HG03064 (cell line): ENCODE data around the gene LIN37.

Source experiments
- ATAC-seq: cut with Tn5 transposase; IDR thresholded peaks from one replicate; pipeline ENCODE4 v1.9.1; 2021; ENCODE audit warnings: low read depth; ENCODE audit not compliant: unreplicated experiment

LIN37 gene

GRCh38 chr19:35734273-35734672, 14.1 kb upstream of the LIN37 start:
- no peak for ATAC-seq

GRCh38 chr19:35734889-35735288, 13.5 kb upstream of the LIN37 start:
- ATAC-seq: no peak

- ATAC-seq: no peak
Observed at GRCh38 chr19:35736913-35737886, 11.2 kb upstream of the LIN37 start.

- ATAC-seq: no peak
Observed at GRCh38 chr19:35738021-35738886, 10.1 kb upstream of the LIN37 start.

GRCh38 chr19:35738887-35739229, 9.5 kb upstream of the LIN37 start:
- ATAC-seq: no peak

- ATAC-seq: no peak
Observed at GRCh38 chr19:35739275-35740107, 8.9 kb upstream of the LIN37 start.

GRCh38 chr19:35740108-35740422, 8.3 kb upstream of the LIN37 start:
- ATAC-seq: peak; percentile 7

GRCh38 chr19:35740423-35741202, 7.8 kb upstream of the LIN37 start:
- peak; percentile 48 for ATAC-seq

GRCh38 chr19:35741203-35741515, 7.2 kb upstream of the LIN37 start:
- ATAC-seq: no peak

GRCh38 chr19:35742121-35742724, 6.2 kb upstream of the LIN37 start, which contains the start of gene IGFLR1:
IGFLR1 (minus strand) TSS chr19:35742452; CDS start chr19:35741180, 1,272 bp downstream.
- ATAC-seq: no peak

GRCh38 chr19:35743640-35744429, 4.5 kb upstream of the LIN37 start:
- ATAC-seq: no peak

GRCh38 chr19:35744430-35745327, 3.7 kb upstream of the LIN37 start:
- ATAC-seq: no peak

- peak; percentile 35 for ATAC-seq
Observed at GRCh38 chr19:35745328-35746086, 2.9 kb upstream of the LIN37 start, which contains the start of the genes PSENEN and U2AF1L4. PSENEN (plus strand) TSS chr19:35745651; CDS start chr19:35745931, 280 bp downstream. U2AF1L4 (minus strand) TSS chr19:35745418; CDS start chr19:35745391, 27 bp downstream.

GRCh38 chr19:35746087-35746462, 2.3 kb upstream of the LIN37 start:
- no peak for ATAC-seq

GRCh38 chr19:35746531-35746930, 1.8 kb upstream of the LIN37 start:
- no peak for ATAC-seq

- no peak for ATAC-seq
Observed at GRCh38 chr19:35750167-35750566, 1.8 kb downstream of the LIN37 start.
